GM18526 (cell line): Measurements from ENCODE around the gene OR52W1.

Experiments used
- POLR2A ChIP-seq: IDR thresholded peaks from 3 replicates; pipeline ENCODE4 v1.6.1; 2011; ENCODE audit not compliant: insufficient read length; ENCODE audit errors: extremely low read depth

The OR52W1 gene

DNA sequence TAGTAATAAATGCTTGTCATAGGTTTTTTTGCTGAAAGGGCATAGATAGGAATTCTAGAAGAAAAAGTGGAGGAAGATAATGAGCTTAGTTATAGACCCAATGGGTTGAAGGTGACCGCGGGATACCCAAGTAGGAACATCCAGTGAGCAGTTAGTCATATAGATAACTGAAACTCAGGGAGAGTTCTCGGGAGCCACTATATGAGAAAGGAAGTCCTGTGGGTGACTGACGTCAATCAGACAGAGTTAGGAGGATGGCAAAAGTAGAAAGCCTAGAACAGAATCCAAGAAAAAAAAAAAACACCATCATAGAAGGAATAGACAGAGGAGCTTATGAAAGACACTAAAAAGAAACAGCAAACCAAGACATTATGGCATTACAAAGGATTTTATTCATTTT, 38.2 kb downstream of the OR52W1 start:
- TF ChIP-seq POLR2A: no peak

DNA sequence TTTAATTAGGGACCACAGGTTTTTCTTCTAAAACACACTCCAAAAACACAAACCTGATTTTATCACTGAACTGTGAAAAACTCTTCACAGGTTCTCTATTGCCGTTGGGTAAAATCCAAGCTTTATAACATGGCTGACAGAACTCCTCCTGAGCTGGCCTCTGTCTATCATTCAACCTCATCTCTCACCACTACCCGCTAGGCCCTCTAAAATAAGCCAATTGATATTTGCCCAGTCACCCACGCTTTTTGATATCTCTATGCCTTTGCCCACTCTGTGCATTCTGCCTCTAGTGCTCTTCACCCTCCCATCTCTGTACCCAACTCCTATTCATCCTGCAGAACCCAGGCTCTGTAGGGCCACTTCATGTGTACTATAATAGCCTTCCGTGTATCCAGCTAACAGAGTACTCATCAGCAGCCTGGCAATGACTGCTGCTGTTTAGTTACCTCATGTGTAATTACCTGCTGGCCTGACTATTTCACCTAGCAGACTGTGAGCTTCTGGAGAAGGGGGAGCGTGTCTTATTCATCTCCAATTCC, 38.8 kb downstream of the OR52W1 start:
- no peak for TF ChIP-seq POLR2A

GRCh38 chr11:6238902-6239301, 39.9 kb downstream of the OR52W1 start, which contains the start of gene CNGA4:
Gene CNGA4 (plus strand): TSS chr11:6239089. CDS start chr11:6239207, 118 bp downstream.
- TF ChIP-seq POLR2A: no peak

DNA sequence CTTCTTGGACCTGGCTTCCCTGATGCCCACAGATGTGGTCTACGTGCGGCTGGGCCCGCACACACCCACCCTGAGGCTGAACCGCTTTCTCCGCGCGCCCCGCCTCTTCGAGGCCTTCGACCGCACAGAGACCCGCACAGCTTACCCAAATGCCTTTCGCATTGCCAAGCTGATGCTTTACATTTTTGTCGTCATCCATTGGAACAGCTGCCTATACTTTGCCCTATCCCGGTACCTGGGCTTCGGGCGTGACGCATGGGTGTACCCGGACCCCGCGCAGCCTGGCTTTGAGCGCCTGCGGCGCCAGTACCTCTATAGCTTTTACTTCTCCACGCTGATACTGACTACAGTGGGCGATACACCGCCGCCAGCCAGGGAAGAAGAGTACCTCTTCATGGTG, 41.1 kb downstream of the OR52W1 start:
- TF ChIP-seq POLR2A: no peak

- no peak for TF ChIP-seq POLR2A
Measured at GRCh38 chr11:6240781-6241180, 41.8 kb downstream of the OR52W1 start.

GRCh38 chr11:6241316-6241715, 42.3 kb downstream of the OR52W1 start:
- no peak for TF ChIP-seq POLR2A

GRCh38 chr11:6245536-6245935, 46.5 kb downstream of the OR52W1 start:
- no peak for TF ChIP-seq POLR2A

- TF ChIP-seq POLR2A: no peak
Measured at GRCh38 chr11:6248248-6248647, 49.2 kb downstream of the OR52W1 start.
